Activated gamma-delta T cell treated with anti-CD3 and anti-CD28 coated beads, Interleukin-2, amount 50 U/mL, for 16 hours (primary cell): ENCODE results near the gene HPS4.

Experiments
- DNase-seq: peaks from one replicate; pipeline ENCODE4 v3.0.0-alpha.2; 2020; ENCODE audit warnings: low read depth

Gene HPS4

DNA sequence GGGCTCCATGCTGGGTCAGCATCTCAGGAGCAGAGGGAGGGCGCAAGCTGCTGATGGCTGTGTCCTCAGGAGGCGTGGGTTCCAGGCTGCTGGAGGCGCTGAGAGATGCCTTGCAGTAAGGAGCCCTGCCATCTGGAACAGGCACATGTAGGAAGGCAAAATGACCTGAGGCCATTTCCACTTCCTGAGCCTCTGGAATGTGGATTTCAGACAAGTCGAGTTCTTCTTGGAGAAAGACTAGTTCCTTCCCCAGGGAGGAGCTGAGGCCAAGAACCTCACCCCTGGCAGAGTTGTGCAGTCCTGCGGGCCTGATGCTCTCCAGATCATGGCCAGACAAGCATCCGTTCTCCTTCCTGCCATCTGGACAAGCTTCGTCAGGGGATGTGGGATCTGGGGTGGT lies 19.3 kb downstream of the HPS4 start:
- DNase-seq = no peak

DNA sequence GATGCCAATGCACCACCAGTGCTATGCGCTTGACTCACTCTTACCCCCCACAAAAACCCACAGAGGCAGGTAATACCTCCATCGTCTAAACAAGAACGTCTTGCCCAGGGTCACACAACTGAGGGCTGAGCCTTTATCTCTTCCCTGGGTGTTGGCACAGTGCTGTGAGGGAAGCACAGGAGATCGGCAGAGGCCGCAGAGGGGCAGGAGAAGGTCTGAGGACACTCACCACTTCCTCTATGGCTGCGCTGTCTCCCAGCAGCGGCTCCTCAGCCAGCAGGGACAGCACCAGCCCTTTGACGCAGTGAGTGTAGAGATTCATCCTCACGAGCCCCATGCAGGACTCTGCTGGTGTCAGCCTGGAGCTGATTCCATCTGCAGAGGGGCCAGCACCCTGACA lies 19.9 kb downstream of the HPS4 start:
- no peak for DNase-seq

DNA sequence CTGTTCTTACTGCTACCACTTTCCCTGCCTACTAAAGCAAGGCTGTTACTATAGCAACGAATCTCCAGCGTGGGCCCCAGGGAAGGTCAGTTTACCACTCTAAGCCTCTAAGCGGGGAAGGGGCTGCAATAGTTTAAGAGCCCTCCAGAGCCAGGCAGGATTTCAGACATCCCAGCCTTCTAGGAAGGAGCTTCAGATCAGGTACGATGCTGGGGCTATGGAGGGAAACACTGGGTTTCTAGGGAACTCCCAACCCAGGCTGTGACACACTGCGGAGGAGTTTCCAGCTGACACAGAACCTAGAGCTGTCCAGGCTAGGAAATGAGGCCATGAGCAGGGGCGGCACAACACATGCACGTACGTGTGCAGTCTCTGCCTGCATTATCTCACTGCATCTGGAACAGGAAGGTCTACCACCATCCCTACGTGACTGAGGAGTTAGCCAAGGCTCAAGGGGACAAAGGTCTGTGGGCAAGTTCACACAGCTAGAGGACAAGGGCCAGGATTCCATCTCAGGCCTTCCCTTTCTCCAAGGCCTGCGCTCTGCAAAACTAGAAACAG lies 20.4 kb downstream of the HPS4 start:
- DNase-seq = no peak

DNA sequence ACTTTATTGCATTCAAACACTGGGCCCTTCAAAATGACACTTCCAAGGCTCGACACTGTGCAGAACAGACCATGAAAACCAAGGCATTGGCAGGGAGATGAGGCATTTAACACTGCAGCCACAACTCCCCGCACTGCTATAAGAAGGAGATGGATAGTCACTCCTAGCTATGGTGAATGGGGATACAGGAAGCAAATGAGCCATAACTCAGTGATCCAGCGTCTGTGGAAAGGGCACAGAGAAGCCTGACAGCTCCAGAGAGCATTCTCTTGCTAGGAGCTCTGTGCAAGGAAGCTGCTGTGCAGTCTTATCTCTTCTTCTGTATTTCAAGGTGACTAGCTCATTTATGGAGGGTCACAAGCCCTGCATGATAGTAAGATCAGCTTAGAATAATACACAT lies 20.9 kb downstream of the HPS4 start:
- DNase-seq = no peak

DNA sequence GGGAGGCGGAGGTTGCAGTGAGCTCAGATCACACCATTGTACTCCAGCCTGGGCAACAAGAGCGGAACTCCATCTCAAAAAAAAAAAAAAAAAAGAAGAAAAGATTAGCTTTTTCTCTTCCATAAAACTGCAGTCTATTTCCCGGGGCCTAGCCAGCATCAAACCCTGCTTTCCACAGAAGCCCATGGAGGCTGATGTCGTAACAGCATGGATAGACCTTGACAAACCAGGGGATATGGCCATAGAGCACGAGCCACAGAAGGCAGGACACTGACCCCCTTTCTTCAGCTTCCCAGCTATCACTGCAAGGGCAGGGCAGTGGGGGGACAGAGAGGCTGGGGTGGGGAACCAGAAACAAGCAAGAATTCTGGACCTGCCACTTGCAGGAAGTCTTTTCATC lies 21.5 kb downstream of the HPS4 start:
- DNase-seq = no peak

DNA sequence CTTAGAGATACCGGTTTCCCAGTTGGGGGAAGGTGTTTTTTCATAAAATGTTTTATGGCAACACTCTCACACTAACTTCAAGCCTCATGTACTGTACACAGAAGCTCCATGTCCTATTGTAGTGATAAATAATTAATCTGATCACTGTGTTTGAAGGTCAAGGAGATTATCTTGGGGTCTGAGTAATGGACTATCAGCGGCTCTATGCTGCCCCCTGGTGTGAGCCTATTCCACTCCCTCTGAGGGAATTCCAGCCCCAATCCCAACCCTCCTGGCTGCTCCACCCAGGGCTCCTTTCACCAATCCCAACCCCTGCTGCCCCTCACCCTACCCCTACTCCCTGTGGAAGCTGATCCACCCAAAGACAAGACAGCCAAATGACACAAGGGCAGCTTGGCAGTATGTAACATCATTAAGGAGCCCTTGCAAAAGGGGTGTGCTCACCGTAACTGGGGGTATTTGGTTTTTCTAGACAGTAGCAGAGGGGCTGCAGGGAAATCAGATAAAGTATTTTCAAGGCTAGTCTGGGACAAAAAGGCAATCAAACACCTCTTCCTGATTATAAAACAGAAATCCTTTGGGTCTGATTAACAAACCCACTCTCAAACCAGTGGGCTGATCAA lies 22.3 kb downstream of the HPS4 start:
- peak; percentile 12 for DNase-seq

DNA sequence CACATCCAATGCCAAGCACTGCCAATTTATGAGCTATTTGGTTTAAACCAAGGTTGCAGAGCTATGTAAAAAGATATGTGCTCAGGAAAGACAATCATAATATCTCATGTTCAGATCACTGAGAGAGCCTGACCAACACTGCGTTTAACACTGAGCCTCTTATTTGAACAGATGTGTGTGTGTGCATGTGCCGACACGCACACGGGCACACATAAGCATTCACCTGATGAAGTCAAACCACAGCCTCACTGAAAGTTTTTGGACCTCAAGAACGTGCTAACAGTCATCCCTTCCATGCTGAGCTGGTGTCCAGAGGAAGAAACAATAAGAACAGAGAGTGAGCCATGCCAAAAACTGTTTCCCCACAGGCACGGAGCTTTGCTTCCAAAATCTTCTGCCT lies 23.4 kb downstream of the HPS4 start:
- DNase-seq = no peak

DNA sequence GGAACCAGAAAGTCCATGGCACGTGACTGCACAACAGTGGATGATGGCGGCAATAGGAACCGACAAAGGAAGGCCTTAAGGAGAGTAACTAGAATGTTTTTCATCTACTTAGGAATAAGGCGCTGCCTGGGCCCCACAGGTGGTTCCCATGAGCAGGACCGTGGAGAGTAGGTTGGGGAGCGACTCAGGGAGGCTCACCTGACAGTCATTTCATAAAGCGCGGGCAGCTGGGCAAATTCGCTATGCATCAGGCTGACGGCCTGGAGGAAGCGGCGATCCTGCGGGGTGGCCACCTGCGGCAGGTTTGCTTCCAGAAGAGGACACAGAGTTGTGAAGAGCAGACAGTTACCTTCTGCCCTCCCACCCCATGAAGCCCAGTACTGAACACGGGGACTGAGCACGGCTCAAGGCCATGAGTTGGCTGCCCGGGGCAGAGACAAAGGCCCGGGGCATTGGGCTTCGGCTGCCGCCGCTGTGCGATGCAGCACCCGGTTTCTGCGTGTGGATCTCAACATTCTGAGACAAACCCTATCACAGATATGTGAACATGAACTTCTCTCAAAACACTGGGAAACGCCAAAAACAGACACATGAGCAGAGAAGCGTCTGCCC lies 25.8 kb downstream of the HPS4 start:
- DNase-seq = no peak

DNA sequence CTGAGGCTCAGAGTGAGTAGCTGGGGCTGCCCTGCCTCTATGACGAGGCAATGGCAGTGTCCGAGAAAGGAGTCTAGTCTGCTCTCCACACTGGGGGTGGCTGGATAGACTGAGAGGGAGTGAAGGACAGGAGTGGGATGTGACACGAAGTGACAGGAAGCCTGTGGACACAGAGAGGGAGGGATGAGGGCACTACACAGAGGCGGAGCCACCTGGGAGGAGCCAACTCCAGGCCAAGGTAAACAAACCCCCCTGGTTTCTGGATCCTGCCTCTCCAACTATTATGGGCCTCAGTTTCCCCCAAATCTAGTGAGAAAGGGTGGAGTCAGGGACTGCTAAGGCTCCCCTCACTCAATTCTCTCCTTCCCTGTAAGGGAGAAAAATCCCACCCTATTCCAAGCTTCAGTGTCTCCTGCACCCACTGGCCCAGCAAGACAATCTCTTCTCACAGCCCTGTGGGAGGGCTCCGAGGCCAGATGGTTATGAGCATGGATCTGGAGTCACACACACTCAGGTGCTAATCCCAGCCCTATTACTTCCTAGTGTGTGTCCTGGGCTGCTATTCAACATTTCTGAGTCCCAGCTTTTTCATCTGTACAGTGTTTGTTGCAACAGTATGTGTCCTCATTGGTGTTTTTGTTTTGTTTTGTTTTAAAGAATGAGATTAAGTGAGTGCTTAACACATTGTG lies 29.6 kb downstream of the HPS4 start:
- DNase-seq = no peak

DNA sequence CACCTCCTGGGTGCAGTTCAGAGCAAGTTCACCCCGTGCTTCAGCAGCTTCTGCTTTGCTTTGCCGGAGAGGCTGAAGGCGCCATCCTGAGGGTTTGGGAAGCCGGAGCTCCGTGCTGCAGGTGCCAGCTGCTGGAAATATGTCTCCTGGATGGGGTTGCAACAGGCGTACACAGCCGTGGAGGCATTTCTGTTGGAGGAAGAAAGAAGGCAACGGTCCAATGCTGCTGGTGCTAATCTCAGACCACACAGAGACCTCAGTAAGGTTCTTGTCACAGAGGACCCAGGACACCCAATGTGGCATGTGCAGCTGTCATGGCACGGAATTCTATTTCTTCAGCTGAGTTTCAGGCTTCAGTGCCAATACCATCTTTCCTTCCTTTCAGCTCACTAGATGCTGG lies 30.4 kb downstream of the HPS4 start:
- no peak for DNase-seq

DNA sequence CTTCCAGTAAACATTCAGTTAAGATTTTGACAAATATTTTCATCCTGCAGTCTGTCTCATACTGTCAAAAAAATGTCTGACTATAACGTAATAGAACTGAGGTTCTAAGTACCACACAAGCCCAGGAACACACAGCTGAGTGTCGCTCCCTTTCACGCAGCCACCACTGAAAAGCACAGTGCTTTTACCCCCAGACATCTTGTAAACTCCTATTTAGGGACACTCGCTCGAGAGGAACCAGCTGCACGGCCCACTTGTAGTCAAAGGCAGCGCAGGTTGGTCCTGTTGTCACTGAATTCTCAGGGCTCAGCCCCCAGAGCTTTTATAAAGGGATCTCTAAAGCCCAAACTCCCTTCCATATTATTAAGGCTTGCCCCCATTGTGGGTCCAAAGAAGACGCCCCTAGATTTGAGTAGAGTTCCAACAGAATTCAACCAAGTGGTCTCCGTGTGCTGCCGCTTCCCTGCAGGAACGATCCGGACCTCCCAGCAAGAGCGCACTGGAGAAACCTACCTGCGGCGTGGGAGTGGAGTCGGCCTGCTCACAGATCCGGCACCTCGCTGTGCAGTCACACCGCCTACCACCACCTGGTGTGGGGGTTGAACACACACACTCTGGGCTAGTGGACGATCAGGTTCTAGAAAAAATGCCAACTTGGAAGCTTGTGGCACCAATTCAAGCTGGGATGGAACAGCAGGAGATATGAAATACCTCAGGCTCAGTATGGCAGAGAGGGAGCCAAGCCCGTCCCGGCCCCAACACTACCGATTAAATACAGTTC lies 31.2 kb downstream of the HPS4 start:
- no peak for DNase-seq

DNA sequence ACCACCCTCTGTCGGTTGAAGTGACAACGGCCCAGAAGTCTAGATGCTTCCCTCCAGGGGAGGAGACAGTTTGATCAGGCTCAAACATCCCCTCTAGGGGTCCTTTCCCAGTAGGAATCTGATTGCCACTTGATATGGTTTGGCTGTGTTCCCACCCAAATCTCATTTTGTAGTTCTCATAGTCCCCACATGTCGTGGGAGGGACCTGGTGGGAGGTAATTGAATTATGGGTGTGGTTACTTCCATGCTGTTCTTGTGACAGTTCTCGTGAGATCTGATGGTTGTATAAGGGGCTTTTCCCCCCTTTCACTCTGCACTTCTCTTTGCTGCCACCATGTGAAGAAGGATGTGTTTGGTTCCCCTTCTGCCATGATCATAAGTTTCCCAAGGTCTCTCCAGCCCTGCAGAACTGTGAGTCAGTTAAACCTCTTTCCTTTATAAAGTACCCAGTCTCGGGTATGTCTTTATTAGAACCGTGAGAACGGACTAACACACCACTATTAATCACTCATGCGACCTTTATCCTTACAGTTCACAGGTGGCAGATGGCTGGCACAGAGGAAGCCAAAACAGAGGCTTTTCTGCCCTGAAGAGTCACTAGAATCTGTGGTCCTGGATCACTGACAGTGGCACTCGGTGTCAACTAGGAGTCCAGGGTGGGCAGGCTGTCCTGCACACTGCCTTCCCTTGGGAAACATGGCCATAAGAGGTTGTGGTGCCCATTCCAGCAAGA lies 33.0 kb downstream of the HPS4 start:
- DNase-seq = no peak

DNA sequence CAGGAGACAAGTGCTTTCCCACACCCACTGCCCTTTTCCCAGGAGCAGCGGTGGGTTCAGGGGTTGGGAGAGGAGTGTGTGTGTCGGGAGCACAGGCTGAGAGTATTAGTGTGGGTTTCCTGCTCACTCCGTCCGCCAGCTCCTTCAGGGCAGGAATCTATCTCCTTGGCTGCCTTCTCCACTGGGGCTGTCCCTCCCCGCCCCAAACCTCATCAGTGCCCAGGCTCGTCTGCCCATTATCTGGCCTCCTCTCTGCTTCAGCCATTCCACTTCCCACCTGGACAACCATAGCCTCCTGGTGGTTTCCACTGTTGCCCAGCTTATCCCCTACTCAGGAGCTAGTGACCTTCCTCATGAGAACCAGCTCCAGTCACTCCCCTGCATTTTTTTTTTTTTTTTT lies 34.6 kb downstream of the HPS4 start:
- DNase-seq = no peak

DNA sequence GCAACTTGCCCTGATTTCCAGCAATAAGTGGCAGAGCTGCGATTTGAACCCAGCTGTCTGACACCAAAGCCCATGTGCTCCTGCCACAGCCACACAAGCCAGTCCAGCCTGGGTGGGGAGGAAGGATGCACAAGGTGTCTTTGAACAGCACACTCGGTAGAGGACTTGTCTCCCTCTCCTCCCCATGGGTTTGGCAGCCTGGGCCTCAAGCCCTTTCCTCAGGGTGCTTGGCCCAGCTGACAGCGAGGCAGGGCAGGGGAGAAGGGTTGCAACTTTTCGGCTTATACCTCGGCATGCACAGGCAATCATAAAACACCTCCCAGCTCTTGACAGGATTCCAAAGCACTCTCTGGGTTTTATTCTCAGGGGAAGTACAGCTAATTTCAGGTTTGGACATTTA lies 35.2 kb downstream of the HPS4 start:
- DNase-seq = no peak

DNA sequence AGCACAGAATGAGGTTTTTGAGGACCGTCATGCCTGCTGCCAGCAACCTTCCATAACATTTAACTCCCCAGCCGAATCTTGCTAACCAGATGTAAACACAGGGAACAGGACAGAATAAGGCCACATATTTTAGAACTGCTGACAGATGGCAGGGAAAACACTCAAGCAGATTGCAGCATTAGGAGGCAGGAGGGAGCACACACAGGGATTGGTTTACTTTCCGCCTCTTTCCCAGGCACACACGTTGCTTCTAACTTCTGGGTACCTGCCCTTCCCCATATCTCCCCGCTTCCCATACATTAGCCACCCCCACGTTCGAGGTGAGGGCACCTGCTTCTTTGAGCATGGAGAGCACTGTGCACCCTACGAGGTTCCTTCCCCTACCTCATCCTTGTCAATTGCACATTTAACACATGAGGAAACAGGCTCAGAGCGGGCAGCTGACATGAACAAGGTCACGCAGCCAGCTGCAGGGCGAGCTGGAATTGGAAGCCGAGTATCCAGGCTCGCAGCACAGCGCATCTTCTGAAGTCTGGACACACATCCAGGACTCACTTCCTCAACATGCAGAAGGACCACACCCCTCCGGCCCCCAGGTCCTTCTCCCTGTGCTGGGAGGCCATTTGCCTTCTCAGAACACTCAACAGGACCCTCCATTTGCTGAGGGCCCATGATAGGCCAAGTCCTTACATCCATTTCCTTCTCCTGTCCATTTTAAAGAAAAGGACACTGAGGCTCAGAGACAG lies 35.8 kb downstream of the HPS4 start:
- DNase-seq = no peak

DNA sequence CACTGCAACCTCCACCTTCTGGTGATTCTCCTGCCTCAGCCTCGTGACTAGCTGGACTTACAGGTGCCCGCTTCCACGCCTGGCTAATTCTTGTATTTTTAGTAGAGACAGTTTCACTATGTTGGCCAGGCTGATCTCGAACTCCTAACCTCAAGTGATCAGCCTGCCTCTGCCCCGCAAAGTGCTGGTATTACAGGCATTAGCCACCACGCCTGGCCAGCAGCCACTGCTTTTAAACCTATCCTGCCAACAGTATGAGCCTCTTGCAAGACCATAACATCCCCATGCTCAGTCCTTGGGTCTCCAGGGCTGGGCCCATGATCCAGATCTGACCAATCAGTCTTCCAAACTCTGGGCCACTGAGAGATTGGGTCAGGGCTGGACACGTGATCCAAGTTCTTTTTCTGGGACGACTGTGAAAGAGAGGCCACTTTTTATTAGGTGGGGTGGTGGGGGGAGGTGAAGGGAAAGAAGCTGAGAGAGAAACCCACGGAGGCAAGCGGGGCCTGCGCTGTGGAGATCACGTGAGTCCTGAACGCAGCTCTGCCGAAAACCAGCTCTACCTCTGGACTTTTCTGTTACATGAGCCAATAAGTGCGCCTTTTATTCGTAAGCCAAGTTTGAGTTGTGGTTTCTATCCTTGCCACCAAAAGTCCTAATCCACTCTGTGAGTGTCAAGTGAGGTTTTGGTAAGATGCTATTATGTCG lies 36.6 kb downstream of the HPS4 start:
- no peak for DNase-seq

DNA sequence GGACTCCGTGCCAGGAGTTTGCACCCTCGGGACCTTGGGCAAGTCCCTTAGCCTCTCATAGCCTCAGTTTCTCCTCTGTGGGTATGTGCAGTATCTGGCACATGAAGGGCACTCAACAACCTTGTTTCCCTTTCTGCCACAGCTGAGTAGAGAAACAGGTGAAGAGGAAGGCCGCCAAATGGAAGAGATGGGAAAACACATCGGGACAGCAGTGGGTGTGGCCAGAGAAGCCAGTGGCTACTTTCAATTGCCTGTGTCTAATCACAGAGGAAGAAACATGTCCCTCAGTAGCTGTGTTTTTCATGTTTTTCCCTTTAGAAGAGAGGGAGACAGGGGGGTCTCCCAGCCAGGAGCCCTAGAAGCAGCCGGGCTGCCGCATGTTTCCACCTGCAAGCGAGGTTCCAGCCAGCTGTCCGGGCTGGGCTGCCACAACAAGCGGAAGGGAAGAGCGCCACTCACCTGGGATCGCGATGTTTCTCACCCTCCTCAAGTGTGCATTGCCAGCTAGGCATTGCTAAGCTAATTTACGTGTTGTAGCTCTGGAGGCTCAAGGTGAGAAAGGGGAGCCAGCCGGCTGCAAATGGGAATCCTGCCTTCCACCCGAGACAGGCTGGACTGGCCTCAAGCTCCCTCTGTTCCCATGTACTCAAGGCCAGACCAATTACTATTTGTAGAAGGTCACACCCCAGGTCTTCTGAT lies 37.9 kb downstream of the HPS4 start:
- no peak for DNase-seq

DNA sequence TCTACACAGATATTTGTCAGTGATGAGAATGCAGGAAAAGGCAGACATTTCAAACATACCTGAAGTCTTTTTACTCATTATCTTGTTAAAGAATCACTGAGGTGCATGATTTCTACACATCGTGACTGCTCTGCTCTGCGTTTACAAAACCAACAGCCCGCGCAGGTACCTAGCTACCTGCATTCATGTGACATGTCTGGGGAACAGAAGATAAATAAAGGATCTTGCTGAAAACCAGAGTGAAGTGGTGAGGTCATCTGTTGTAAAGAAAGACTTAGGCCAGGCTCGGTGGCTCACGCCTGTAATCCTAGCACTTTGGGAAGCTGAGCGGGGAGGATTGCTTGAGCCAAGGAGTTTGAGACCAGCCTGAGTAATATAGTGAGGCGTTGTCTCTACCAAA lies 38.8 kb downstream of the HPS4 start:
- DNase-seq = no peak

DNA sequence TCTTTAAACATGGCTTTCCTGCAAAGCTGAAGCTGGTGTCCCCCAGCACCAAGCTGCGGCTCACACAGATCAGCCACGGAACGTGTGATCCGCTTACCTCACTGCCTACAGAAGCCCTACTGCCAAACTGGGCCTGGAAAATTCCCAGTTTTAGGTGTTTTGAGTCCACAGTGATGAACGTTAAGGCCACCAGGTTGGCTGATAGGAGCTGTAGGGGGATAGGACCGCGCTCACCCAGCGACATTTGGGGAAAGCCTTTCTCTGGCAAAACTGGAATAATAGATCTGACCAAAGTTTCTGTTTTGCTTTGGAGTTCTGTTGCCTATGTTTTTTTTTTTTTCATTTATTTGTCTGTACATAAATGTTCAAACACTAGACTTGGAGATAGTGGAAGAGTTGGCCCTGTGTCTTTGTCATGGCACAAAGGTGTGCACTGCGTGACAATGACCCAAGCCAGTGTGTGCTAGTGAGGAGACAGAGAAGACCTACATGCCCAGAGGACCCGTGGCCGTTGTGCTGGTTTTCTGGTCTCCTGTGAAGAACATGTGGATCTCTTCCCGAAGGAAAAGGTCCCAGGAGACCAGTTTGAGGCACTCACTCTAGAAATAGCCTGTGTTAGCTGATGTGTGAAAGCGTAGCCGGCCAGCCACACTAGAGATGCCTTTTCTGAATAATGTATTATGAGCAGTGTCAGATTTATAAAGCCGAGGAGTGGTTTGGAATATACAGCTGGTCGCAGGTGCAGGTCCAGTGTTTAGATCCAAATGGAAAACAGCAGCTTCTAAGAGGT lies 39.5 kb downstream of the HPS4 start:
- DNase-seq = no peak
